Peyer's patch (tissue), 4 donors: ENCODE results near the gene LAMA5.

ENCODE experiments used
- CTCF ChIP-seq, 6 experiments: fragments of 450-650 bp in 4 of 6; fragments of 200-600 bp in 2 of 6; sonication (generic) in 1 of 6; IDR thresholded peaks; one replicate each; pipeline ENCODE4 v1.5.1; 2017 to 2019; ENCODE audit warnings: antibody characterized with exemption in 6 of 6, mild to moderate bottlenecking in 3 of 6, moderate library complexity in 1 of 6
- POLR2A ChIP-seq, 2 donors: fragments of 450-650 bp; IDR thresholded peaks; one replicate each; pipeline ENCODE4 v1.5.1; 2017; ENCODE audit warnings: antibody characterized with exemption in 2 of 2, mild to moderate bottlenecking in 2 of 2, moderate library complexity in 2 of 2

GRCh38 chr20:62372042-62372993, 5.2 kb upstream of the LAMA5 start:
- no peak for TF ChIP-seq CTCF (IDR thresholded peaks at IDR 0.05)
- no peak for TF ChIP-seq POLR2A (IDR thresholded peaks at IDR 0.05)
